Astrocyte (in vitro differentiated cells and primary cell): ENCODE data around the gene CUEDC2. TPM values are rescaled to one million over a fixed set of nuclear protein-coding genes. Genes with fewer than 3 reads are reported as not detected.
A peak's percentile ranks its signal among the peaks of the same experiment; 100 is the strongest.

ENCODE experiments used
- DNase-seq: peaks from one replicate; pipeline ENCODE4 v3.0.0-alpha.2; 2010; ENCODE audit warnings: low read depth
- FAIRE-seq: peaks from 2 replicates; lab custom pipeline; 2011; peaks lifted over from hg19 to GRCh38; lab: Jason Lieb, UNC
- H2AFZ ChIP-seq: 2 replicates; pipeline ENCODE4 v1.6.0; 2012; ENCODE audit warnings: low read depth, low read length, inconsistent platforms
- H3K27ac ChIP-seq: 2 replicates; pipeline ENCODE4 v1.5.1; 2011; ENCODE audit warnings: low read depth, low read length, inconsistent platforms
- H3K27me3 ChIP-seq: 2 replicates; pipeline ENCODE4 v1.6.0; 2011; ENCODE audit warnings: low read length, inconsistent platforms; ENCODE audit not compliant: insufficient read depth
- H3K36me3 ChIP-seq: 2 replicates; pipeline ENCODE4 v1.5.1; 2011; ENCODE audit warnings: low read length, inconsistent platforms; ENCODE audit not compliant: insufficient read depth
- H3K4me1 ChIP-seq: 2 replicates; pipeline ENCODE4 v1.5.1; 2011; ENCODE audit warnings: low read length, inconsistent platforms; ENCODE audit not compliant: insufficient read depth
- H3K4me2 ChIP-seq: 2 replicates; pipeline ENCODE4 v1.6.0; 2012; ENCODE audit warnings: low read length, inconsistent platforms
- H3K4me3 ChIP-seq: 2 replicates; pipeline ENCODE4 v1.5.1; 2011; ENCODE audit warnings: low read depth, mild to moderate bottlenecking, low read length, inconsistent platforms; ENCODE audit not compliant: insufficient read depth
- H3K79me2 ChIP-seq: 2 replicates; pipeline ENCODE4 v1.6.0; 2012; ENCODE audit warnings: mild to moderate bottlenecking, low read length, inconsistent platforms; ENCODE audit not compliant: insufficient read depth
- H3K9ac ChIP-seq: 2 replicates; pipeline ENCODE4 v1.6.0; 2012; ENCODE audit warnings: mild to moderate bottlenecking, low read length, inconsistent platforms
- H3K9me3 ChIP-seq: 2 replicates; pipeline ENCODE4 v1.5.1; 2012; ENCODE audit warnings: low read depth, mild to moderate bottlenecking, low read length, inconsistent platforms; ENCODE audit not compliant: insufficient read depth
- H4K20me1 ChIP-seq: 2 replicates; pipeline ENCODE4 v1.6.0; 2012; ENCODE audit warnings: low read length, inconsistent platforms; ENCODE audit not compliant: insufficient read depth
- H3K27ac Mint-ChIP-seq: one replicate; pipeline ENCODE4 v1.8.0; 2021; ENCODE audit warnings: mild to moderate bottlenecking, mixed read lengths; ENCODE audit not compliant: unreplicated experiment
- H3K27me3 Mint-ChIP-seq: one replicate; pipeline ENCODE4 v1.8.0; 2021; ENCODE audit warnings: low read depth, mixed read lengths; ENCODE audit not compliant: unreplicated experiment
- H3K36me3 Mint-ChIP-seq: one replicate; pipeline ENCODE4 v1.8.0; 2021; ENCODE audit warnings: low read depth, mixed read lengths; ENCODE audit not compliant: unreplicated experiment
- H3K4me1 Mint-ChIP-seq: one replicate; pipeline ENCODE4 v1.8.0; 2021; ENCODE audit warnings: low read depth, mixed read lengths; ENCODE audit not compliant: unreplicated experiment
- H3K4me3 Mint-ChIP-seq: one replicate; pipeline ENCODE4 v1.8.0; 2021; ENCODE audit warnings: mild to moderate bottlenecking, moderate library complexity, mixed read lengths; ENCODE audit not compliant: unreplicated experiment
- H3K9me3 Mint-ChIP-seq: one replicate; pipeline ENCODE4 v1.8.0; 2021; ENCODE audit warnings: mild to moderate bottlenecking, mixed read lengths; ENCODE audit not compliant: unreplicated experiment
- EZH2 ChIP-seq: IDR thresholded peaks from 2 replicates; pipeline ENCODE4 v1.6.1; 2012; ENCODE audit warnings: mild to moderate bottlenecking, low read length, inconsistent platforms; ENCODE audit not compliant: insufficient read depth
- total RNA-seq: library from RNA; stranded (reverse); gene quantifications from 2 replicates; pipeline ENCODE4 v1.2.1, GENCODE V29; 2021
- TF ChIP-seq, protein P1 (sequence below): IDR thresholded peaks from 2 replicates; pipeline ENCODE4 v1.5.1; 2011; ENCODE audit warnings: low read depth, mild to moderate bottlenecking, inconsistent platforms, low read length, moderate library complexity; ENCODE audit not compliant: insufficient read depth

CUEDC2 gene
- total RNA-seq, 1 donor from 2014 or later: 49.1 TPM

DNA sequence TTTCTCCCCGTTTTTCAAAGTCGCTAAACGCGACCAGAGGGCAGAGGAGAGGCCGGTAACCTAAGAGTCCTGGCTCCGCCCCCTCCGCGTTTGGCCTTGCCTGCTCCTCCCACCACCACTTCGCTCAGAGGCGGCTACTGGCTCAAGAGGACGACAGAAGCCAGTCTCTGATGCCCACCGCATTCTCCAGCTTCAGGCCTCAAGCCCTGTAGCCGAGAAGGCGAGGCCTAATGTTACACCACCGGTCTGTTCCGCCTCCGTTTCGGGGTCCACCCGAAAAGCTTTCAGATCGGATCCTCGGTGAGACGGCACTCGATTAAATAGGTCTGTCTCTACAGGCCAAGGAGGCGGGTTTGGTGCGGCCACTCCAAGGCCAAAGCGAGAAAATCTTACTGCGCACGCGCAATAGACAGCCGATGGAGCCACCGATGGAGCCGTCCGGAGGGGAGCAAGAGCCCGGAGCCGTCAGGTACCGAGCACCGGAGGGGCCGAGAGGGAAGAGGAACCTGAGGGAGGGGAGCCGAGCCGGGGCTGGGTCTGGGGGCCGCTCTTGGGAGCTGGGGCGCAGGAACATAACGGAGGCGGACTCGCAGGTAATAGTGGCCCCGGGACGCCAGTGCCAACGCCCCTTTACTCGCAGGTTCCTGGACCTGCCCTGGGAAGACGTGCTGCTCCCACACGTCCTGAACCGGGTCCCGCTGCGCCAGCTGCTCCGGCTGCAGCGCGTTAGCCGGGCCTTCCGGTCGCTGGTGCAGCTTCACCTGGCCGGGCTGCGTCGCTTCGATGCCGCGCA lies 11.5 kb downstream of the CUEDC2 start, which contains the start of gene FBXL15:
FBXL15 (plus strand) TSS at position 123 of the 793 bp plus-strand sequence; CDS start at position 417, 294 bp downstream.
- FAIRE-seq (peak; percentile 71), DNase-seq (peak; percentile 88)
- Mint-ChIP-seq H3K9me3 (no peaks in the 10 kb centered on the region), H3K27me3 (peaks cover 16% of the 10 kb centered on the region), H3K4me1 (peaks cover 5% of the 10 kb centered on the region), H3K36me3 (peaks cover 11% of the 10 kb centered on the region), H3K4me3 (peak within 1 kb of the TSS; percentile 95), H3K27ac (peak within 1 kb of the TSS; percentile 94)
- Histone ChIP-seq H3K9ac (peak within 1 kb of the TSS; percentile 79), H3K4me3 (peak within 1 kb of the TSS; percentile 92), H3K27ac (peak within 1 kb of the TSS; percentile 47), H4K20me1 (peaks cover 10% of the 10 kb centered on the region), H3K27me3 (peaks cover 8% of the 10 kb centered on the region), H3K79me2 (peaks cover 9% of the 10 kb centered on the region), H3K36me3 (no peaks in the 10 kb centered on the region), H3K4me2 (peak within 1 kb of the TSS; percentile 92), H2AFZ (peak within 1 kb of the TSS; percentile 99), H3K4me1 (peaks cover 21% of the 10 kb centered on the region), H3K9me3 (no peaks in the 10 kb centered on the region)
- TF ChIP-seq, protein P1, sequence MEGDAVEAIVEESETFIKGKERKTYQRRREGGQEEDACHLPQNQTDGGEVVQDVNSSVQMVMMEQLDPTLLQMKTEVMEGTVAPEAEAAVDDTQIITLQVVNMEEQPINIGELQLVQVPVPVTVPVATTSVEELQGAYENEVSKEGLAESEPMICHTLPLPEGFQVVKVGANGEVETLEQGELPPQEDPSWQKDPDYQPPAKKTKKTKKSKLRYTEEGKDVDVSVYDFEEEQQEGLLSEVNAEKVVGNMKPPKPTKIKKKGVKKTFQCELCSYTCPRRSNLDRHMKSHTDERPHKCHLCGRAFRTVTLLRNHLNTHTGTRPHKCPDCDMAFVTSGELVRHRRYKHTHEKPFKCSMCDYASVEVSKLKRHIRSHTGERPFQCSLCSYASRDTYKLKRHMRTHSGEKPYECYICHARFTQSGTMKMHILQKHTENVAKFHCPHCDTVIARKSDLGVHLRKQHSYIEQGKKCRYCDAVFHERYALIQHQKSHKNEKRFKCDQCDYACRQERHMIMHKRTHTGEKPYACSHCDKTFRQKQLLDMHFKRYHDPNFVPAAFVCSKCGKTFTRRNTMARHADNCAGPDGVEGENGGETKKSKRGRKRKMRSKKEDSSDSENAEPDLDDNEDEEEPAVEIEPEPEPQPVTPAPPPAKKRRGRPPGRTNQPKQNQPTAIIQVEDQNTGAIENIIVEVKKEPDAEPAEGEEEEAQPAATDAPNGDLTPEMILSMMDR: no peak
- no peak for TF ChIP-seq EZH2

DNA sequence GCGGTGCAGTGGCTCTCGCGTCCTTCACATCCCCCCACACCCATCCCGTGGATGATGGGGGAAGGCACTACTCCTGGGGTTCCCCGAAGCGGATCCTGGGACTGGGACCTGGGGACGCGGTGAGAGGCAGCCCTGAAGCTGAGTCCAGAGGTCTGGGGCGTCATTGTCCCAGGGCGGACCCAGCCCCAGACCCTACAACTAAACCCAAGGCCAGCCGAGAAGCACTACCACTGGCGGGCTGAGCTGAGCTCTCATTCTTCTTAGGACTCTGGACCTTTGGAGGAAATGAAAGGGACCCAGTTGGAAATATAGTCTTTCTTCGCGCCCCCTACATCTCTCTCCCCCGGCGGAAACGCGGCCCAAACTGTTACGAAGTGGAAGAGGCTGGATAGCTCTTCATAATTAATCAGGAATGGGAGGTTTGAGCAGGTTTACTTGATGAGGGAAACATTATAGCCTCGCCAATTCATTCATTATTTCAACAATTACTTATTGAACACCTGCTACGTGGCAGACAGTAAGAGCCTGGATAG lies 12.1 kb downstream of the CUEDC2 start:
- peaks cover 21% of the 10 kb centered on the region for H3K4me1 ChIP-seq
- FAIRE-seq: no peak
- peaks cover 8% of the 10 kb centered on the region for H3K27me3 ChIP-seq
- peak overlapping the region; percentile 94 for H3K27ac Mint-ChIP-seq
- peaks cover 10% of the 10 kb centered on the region for H4K20me1 ChIP-seq
- no peaks in the 10 kb centered on the region for H3K9me3 ChIP-seq
- H3K27me3 Mint-ChIP-seq: peaks cover 20% of the 10 kb centered on the region
- no peak for DNase-seq
- H3K36me3 Mint-ChIP-seq: peaks cover 11% of the 10 kb centered on the region
- H3K79me2 ChIP-seq: peaks cover 9% of the 10 kb centered on the region
- peak overlapping the region; percentile 99 for H2AFZ ChIP-seq
- H3K9ac ChIP-seq: peak overlapping the region; percentile 79
- no peaks in the 10 kb centered on the region for H3K9me3 Mint-ChIP-seq
- H3K36me3 ChIP-seq: no peaks in the 10 kb centered on the region
- H3K4me3 ChIP-seq: peak overlapping the region; percentile 92
- peaks cover 5% of the 10 kb centered on the region for H3K4me1 Mint-ChIP-seq
- TF ChIP-seq EZH2: no peak
- TF ChIP-seq, protein P1: no peak
- no peak overlapping the region for H3K27ac ChIP-seq
- peak overlapping the region; percentile 95 for H3K4me3 Mint-ChIP-seq
- H3K4me2 ChIP-seq: peak overlapping the region; percentile 92
